GM19438 (cell line): ENCODE measurements around the gene GPR15.

Source experiments
- ATAC-seq: cut with Tn5 transposase; IDR thresholded peaks from one replicate; pipeline ENCODE4 v1.9.1; 2021; ENCODE audit warnings: low read depth; ENCODE audit not compliant: unreplicated experiment

GPR15 gene

GRCh38 chr3:98531622-98532274, at the start of gene GPR15:
GPR15 (plus strand) TSS chr3:98531978; CDS start chr3:98532034, 56 bp downstream.
- peak; percentile 24 for ATAC-seq

DNA sequence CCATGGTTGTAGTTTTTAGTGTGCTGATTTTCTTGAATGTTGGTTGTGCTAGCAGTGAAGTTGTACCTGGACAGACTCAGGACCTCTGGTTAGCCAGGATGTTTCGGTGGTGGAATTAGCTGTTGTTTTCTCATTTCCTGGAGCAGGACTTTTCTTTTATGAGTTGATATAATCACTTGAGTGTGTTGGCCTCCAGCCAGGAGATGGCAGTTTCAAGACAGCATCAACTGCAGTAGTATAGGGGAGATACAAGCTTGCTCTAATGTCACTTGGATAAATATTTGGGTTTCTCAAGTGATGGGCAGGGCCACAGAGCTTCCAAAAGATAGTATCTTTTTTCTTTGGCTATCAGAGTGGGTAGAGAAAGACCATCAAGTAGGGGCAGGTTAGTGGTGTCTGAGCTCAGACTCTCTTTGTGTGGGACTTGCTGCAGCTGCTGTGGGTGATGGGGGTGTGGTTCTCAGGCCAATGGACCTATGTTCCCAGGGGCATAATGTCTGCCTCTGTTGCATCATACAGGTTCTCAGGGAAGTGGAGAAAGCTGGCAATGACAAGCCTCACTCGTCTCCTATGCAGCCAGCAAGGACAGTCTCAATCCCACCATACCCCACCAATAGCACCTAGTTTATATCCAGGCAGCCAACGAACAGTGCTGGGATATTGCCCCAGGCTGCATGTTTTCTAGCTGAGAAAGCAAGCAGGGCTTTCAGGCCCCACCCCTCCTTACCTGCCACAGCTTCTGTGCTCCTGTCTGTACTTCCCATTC, 48.9 kb upstream of the GPR15 start:
- ATAC-seq, result no peak

GRCh38 chr3:98483626-98484025, 48.2 kb upstream of the GPR15 start:
- no peak for ATAC-seq

DNA sequence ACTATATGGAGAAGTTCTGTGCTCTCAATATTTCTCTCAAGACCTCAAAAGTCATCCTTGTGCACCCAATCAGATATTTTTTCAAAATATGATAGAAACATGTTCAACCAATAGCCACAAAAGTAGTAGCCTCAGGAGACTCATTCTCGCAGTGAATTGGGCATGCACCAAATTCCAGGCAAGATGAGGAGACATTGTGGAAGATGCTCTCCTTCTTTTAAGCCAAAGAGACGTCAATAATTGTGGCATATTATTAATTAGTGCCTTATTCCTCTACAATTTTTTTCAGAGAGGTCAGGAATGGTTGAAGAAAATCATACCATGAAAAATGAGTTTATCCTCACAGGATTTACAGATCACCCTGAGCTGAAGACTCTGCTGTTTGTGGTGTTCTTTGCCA, 34.4 kb upstream of the GPR15 start, which contains the start of gene OR5K2:
Gene OR5K2 (plus strand): TSS at position 301 of the 400 bp plus-strand sequence. CDS start 0 bp downstream, at position 301.
- ATAC-seq, result no peak

GRCh38 chr3:98500019-98500418, 31.8 kb upstream of the GPR15 start:
- ATAC-seq, result no peak

GRCh38 chr3:98501270-98501669, 30.5 kb upstream of the GPR15 start:
- ATAC-seq, result no peak

- ATAC-seq, result no peak
These were observed 29.8 kb upstream of the GPR15 start for GRCh38 chr3:98501863-98502576.

DNA sequence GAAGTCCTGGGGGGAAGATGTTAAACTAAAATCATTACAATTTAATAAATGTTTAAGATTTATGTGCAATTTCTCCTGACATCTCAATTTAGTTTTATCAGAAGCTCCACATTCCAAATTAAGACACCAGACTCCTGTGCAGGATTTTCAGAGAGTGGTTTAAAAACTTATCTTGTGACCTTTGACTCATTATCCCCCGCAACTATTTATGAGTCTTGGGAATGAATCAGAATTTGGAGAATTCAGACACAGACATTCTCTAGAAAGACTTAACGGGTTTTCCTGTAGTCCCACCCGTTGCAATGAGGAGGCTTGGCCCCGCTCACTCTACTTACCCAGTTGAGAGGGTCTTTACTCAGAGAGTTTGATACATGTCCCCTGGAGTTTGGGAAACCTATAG, 27.2 kb upstream of the GPR15 start:
- ATAC-seq, result no peak

DNA sequence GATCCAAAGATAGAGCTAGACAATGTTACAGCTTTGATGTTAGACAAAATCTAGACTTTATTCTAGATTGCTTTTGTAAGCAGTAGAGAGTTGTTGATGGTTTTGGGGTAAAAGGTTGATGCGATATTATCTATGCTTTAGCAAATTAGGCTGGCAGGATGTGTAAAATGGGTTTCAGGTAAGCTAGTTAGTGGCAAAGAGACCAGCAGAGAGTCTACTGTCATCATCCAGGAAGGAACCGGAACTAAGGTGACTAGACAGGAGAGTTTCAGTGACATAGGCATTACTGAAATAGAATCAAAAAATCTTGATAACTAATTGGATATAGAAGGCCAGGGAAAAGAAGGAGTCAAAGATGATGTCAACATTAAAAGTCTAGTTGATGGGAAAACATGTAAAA, 23.2 kb upstream of the GPR15 start:
- ATAC-seq, result no peak

GRCh38 chr3:98512576-98512975, 19.2 kb upstream of the GPR15 start:
- ATAC-seq, result no peak

DNA sequence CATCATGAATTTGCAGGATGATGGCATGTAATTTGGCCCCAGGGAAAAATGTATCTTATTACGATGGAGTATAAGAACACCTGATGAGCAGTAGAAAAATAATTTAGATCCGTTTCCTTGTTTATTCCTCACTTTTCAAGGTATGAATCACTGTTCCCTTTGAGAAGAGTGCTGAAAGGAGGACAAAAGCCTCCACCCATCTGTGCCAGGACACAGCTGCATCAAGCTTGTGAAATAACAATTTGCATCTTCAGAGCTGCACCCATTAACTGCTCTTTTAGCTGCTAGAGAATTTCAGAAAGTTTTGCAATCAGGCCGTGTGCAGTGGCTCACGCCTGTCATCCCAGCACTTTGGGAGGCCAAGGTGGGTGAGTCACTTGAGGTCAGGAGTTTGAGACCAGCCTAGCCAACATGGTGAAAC, 18.7 kb upstream of the GPR15 start:
- no peak for ATAC-seq

- no peak for ATAC-seq
These were observed 18.0 kb upstream of the GPR15 start for GRCh38 chr3:98513736-98514135.

- ATAC-seq, result no peak
These were observed 16.8 kb upstream of the GPR15 start for GRCh38 chr3:98514948-98515347.

DNA sequence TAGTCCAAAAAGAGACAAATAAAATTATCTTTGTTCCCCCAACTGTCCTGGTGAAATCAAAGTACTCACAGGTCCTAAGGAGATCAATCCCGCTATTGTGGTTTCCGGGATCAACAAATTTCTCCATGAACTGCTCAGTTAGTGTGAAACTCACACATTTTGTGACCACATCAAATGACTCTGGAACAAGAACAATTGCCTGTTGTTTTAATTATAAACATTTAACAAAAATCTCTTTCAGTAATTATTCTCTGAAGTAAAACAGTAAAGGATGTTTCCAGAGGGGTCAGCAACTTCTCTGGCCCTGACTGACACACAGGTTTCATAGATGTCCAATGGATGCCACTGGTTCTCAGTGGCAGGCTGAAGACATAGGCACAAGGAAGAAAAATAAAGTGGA, 13.0 kb upstream of the GPR15 start:
- no peak for ATAC-seq

GRCh38 chr3:98519351-98519750, 12.4 kb upstream of the GPR15 start:
- no peak for ATAC-seq

DNA sequence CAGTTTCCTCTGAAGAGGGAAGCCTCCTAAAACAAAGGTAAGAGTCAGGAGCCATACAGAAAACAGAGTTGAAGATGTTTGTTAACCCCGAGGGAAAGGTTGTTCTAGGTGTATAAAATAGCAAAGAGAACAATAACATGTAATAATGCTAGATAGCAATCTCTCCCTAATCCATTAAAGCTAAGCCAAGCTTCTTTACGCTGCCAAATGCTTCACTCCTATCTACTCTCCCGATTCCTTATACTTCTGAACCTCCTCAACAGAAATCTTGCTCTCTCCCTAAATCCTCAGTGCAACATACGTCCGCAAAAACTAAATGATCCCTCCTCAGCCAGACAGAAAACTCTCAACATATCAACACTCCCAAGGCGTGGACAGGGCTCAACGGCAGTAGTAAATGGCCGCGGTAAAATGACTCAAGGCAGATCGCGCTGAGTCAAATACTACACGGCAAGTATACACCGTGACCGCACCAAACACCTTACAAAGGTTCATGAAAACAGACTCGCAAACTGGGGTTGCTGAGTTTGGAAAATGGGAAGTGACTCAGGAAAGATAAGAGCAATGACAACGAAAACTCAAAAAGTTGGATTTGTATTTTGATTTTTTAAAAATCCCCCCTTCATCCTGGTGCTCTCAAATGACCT, 9.8 kb upstream of the GPR15 start:
- ATAC-seq, result peak; percentile 35

DNA sequence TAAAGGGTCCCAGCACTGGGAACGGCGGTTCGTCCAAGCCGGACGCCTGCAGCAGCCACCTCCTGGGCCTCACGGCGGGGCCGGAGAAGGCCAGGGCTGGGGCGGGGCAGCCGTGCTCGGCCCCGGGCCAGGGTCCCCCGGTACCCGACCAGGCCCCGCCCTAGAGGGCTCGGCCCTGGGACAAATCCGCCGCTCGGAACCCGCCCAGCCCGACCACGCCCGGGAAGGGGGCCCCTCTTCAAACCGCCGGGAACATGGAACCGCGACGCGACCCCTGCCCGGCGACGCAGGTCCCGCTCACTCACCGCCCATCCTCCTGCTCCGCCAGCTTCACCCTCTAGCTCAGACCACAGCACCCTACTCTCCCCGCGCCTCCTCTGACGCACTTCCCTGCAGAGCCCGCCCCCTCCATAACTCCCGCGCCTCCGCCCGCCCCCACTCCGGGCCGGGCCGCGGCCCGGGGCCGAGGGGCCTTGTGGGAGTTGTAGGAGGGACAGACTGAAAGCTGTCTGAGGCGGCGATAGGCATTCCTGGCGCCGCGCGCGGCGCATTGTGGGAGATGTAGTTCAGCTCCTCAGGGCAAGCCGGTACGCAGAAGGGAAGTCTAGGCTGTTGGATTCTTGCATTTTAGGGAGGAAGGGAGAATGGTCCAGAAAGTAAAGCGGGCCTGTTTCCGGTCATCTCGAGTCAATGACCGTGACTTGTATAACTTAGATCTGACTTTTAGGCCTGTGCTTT, 9.1 kb upstream of the GPR15 start, which contains the start of gene CLDND1:
Gene CLDND1 (minus strand): TSS at position 359 of the 738 bp plus-strand sequence. CDS start 1,478 bp downstream, outside the sequence.
- peak; percentile 87 for ATAC-seq

GRCh38 chr3:98525494-98525893, 6.3 kb upstream of the GPR15 start:
- no peak for ATAC-seq

GRCh38 chr3:98528474-98529346, 3.1 kb upstream of the GPR15 start:
- ATAC-seq, result no peak
